ENCODE data around the gene OR52I2.
A peak's percentile ranks its signal among the peaks of the same experiment; 100 is the strongest.

OR52I2 gene

GRCh38 chr11:4607781-4608666 lies 26.5 kb downstream of the OR52I2 start, which contains the start of gene TRIM68:
TRIM68 (minus strand) TSS chr11:4608231; CDS start chr11:4605504, 2,727 bp downstream.
- DNase-seq (ENCODE audit: low read depth) = peak; percentile 96

- no peak for DNase-seq (ENCODE audit: low read depth)
These were observed 28.9 kb downstream of the OR52I2 start for GRCh38 chr11:4610258-4610935.

- DNase-seq (ENCODE audit: low read depth) = no peak
These were observed 30.4 kb downstream of the OR52I2 start for GRCh38 chr11:4611986-4612385.

- DNase-seq (ENCODE audit: low read depth) = no peak
These were observed 34.4 kb downstream of the OR52I2 start for GRCh38 chr11:4615856-4616444.

- DNase-seq (ENCODE audit: low read depth) = no peak
These were observed 38.0 kb downstream of the OR52I2 start for GRCh38 chr11:4619514-4619913.

GRCh38 chr11:4626207-4627099 lies 44.9 kb downstream of the OR52I2 start:
- DNase-seq (ENCODE audit: low read depth) = peak; percentile 43

GRCh38 chr11:4636136-4636535 lies 54.6 kb downstream of the OR52I2 start:
- DNase-seq (ENCODE audit: low read depth) = no peak

- peak; percentile 43 for DNase-seq (ENCODE audit: low read depth)
These were observed 55.6 kb downstream of the OR52I2 start, which contains the start of gene OR51D1 for GRCh38 chr11:4636962-4637661. OR51D1 (plus strand) TSS chr11:4637477; CDS start chr11:4639791, 2,314 bp downstream.

- DNase-seq (ENCODE audit: low read depth) = no peak
These were observed 56.1 kb downstream of the OR52I2 start for GRCh38 chr11:4637662-4638047.

GRCh38 chr11:4639931-4640330 lies 58.4 kb downstream of the OR52I2 start:
- DNase-seq (ENCODE audit: low read depth) = no peak

GRCh38 chr11:4641501-4641900 lies 60.0 kb downstream of the OR52I2 start:
- no peak for DNase-seq (ENCODE audit: low read depth)

- DNase-seq (ENCODE audit: low read depth) = no peak
These were observed 60.5 kb downstream of the OR52I2 start for GRCh38 chr11:4642043-4642442.

All from fibroblast of gingiva (primary cell).